Astrocyte of the hippocampus (primary cell): ENCODE results near the gene LIN7A.

Experiments used
- DNase-seq: peaks from one replicate; pipeline ENCODE4 v3.0.0; 2011; ENCODE audit warnings: low read depth, low spot score

LIN7A gene

DNA sequence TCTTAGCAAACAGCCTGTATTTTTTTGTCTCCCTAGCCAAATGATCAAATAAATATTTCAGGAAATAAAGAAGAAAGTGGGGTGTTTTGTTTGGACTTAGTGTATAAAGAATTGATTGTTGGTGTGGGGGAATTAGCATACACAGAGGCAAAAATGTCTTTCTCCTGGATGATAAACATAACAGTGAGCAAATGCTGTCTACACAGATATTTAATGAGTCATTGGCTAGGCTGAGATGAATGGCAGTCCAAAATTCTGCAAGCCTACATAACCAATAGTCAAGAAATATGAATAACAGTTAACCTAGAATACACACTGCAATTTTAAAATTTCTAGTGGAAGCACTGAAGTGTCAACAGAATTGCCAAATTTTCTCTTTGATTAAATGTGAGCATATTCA, 185.3 kb downstream of the LIN7A start:
- DNase-seq: no peak

DNA sequence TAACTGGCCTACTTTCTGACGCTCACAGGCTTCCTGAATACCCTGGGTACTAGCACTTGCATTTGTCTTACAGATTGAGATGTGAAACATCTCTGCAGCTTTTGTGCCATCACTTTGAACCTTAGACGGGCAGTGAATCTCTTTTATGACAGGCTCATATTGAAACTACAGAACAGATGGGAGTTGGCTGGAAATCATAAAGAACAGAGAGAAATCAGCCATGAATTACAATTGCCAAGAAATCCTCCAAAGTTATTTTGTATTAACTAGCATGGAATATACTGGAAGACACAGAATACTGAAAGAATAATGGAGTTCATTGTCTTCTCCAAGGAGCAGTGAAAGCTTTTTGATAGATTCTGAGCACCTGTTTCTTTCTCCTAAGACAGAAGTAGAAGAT, 188.3 kb downstream of the LIN7A start:
- no peak for DNase-seq

DNA sequence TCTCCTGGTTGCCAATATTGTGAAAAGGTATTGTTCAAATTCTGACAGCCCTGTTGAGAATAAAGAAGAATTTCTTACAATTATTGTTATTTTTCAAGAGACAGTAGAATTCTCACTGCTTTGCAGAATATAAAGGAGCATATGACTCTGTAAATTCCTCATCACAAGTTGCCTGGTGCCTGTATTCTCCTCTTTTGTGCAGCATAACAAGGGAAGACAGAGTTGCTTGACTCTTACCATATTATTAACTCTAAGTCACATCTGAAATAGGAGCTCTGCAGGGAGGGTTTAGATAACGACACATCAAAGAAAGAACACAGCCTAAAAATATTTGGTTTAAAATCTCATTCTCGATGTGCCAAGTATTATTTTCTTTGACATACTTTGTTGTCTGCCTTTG, 189.9 kb downstream of the LIN7A start:
- DNase-seq: no peak

DNA sequence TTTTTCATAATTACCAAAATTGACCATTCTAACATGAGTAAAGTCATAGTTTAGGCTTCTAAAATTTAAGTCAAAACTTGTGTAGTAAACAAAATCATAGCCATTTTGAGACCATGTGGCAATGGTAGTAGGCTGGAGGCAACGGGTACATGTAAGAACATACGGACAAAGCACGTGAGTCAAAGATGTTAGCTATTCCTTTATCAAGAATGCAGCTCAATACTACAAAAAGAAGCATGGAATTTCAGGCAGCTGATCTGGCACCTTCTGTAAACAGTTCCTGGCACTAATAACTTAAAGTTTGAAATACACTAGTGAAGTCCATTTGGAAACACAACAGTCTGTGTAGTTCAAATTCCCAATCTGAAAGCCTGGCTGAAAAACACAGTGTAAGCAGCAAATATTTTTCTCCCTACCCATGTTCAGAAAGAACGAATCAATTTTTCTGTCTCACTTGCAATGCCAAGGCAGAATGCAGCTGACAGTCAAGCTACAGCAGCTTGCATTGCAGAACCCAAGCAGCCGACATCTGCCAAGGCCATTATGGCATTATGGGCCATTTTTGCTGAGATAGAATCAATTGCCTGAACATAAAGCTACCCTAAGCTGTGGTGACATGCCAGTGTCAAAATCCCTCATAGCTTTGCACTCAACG, 191.8 kb downstream of the LIN7A start:
- DNase-seq: no peak
